ENCODE measurements around the gene UGT1A8.
"Not testable (repeated sequence)": the region's sequence is repeated elsewhere in the genome, so short reads cannot be mapped to it uniquely, and the experiment has no call there.

UGT1A8 gene

GRCh38 chr2:233617476-233617875 lies at the start of gene UGT1A8:
Gene UGT1A8 (plus strand): TSS chr2:233617633. CDS start chr2:233617708, 75 bp downstream.
- not testable (repeated sequence) for DNase-seq (ENCODE audit: low read depth in 2 of 2)

GRCh38 chr2:233571001-233571400 lies 46.4 kb upstream of the UGT1A8 start:
- no peak for DNase-seq (ENCODE audit: low read depth in 2 of 2)

- no peak for DNase-seq (ENCODE audit: low read depth in 2 of 2)
These were observed 46.0 kb upstream of the UGT1A8 start for GRCh38 chr2:233571462-233571861.

- no peak for DNase-seq (ENCODE audit: low read depth in 2 of 2)
These were observed 45.0 kb upstream of the UGT1A8 start for GRCh38 chr2:233572468-233572867.

- DNase-seq (ENCODE audit: low read depth in 2 of 2), result not testable (repeated sequence)
These were observed 40.1 kb upstream of the UGT1A8 start for GRCh38 chr2:233577341-233577740.

- not testable (repeated sequence) for DNase-seq (ENCODE audit: low read depth in 2 of 2)
These were observed 34.0 kb upstream of the UGT1A8 start for GRCh38 chr2:233583217-233583965.

- DNase-seq (ENCODE audit: low read depth in 2 of 2), result no peak
These were observed 33.2 kb upstream of the UGT1A8 start for GRCh38 chr2:233584210-233584609.

GRCh38 chr2:233588400-233588799 lies 29.0 kb upstream of the UGT1A8 start:
- DNase-seq (ENCODE audit: low read depth in 2 of 2), result no peak

GRCh38 chr2:233592706-233593105 lies 24.7 kb upstream of the UGT1A8 start:
- DNase-seq (ENCODE audit: low read depth in 2 of 2), result not testable (repeated sequence)

GRCh38 chr2:233593201-233593600 lies 24.2 kb upstream of the UGT1A8 start:
- no peak for DNase-seq (ENCODE audit: low read depth in 2 of 2)

- DNase-seq (ENCODE audit: low read depth in 2 of 2), result no peak
These were observed 19.9 kb upstream of the UGT1A8 start for GRCh38 chr2:233597522-233597921.

- DNase-seq (ENCODE audit: low read depth in 2 of 2), result no peak
These were observed 18.5 kb upstream of the UGT1A8 start for GRCh38 chr2:233598952-233599351.

GRCh38 chr2:233600386-233600785 lies 17.0 kb upstream of the UGT1A8 start:
- no peak for DNase-seq (ENCODE audit: low read depth in 2 of 2)

GRCh38 chr2:233602076-233602475 lies 15.4 kb upstream of the UGT1A8 start:
- DNase-seq (ENCODE audit: low read depth in 2 of 2), result no peak

GRCh38 chr2:233603520-233603919 lies 13.9 kb upstream of the UGT1A8 start:
- no peak for DNase-seq (ENCODE audit: low read depth in 2 of 2)

GRCh38 chr2:233604826-233605225 lies 12.6 kb upstream of the UGT1A8 start:
- DNase-seq (ENCODE audit: low read depth in 2 of 2), result no peak

GRCh38 chr2:233605680-233606079 lies 11.8 kb upstream of the UGT1A8 start:
- DNase-seq (ENCODE audit: low read depth in 2 of 2), result no peak

GRCh38 chr2:233611284-233611683 lies 6.1 kb upstream of the UGT1A8 start:
- DNase-seq (ENCODE audit: low read depth in 2 of 2), result no peak

GRCh38 chr2:233620204-233620603 lies 2.8 kb downstream of the UGT1A8 start:
- DNase-seq (ENCODE audit: low read depth in 2 of 2), result no peak

GRCh38 chr2:233621863-233622262 lies 4.4 kb downstream of the UGT1A8 start:
- DNase-seq (ENCODE audit: low read depth in 2 of 2), result not testable (repeated sequence)

- no peak for DNase-seq (ENCODE audit: low read depth in 2 of 2)
These were observed 10.0 kb downstream of the UGT1A8 start for GRCh38 chr2:233627331-233628025.

- DNase-seq (ENCODE audit: low read depth in 2 of 2), result not testable (repeated sequence)
These were observed 18.9 kb downstream of the UGT1A8 start, which contains the start of gene UGT1A10 for GRCh38 chr2:233636306-233636705. Gene UGT1A10 (plus strand): TSS chr2:233636448. CDS start chr2:233636523, 75 bp downstream.

GRCh38 chr2:233638836-233639235 lies 21.4 kb downstream of the UGT1A8 start:
- no peak for DNase-seq (ENCODE audit: low read depth in 2 of 2)
